ENCODE results near the gene GIT1. TPM values are rescaled to one million over a fixed set of nuclear protein-coding genes. Genes with fewer than 3 reads are reported as not detected.

GIT1 gene
- polyA plus RNA-seq, 1 donor from 2014 or later, result 20.5 TPM

DNA sequence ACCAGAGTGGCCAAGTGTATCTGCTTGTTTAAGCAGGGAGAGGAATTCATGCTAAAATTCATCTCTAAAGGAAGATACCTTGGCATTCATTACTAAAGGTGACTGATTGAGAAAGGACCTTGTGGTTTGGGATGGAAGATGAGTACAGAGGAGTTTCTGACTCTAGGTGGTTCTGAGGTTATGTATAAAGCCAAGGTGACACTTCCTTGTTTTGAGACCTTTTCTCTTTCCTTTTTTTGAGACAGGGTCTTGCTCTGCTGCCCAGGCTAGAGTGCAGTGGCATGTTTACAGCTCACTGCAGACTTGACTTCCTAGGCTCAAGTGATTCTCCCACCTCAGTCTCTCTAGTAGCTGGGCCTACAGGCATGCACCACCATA lies 31.7 kb downstream of the GIT1 start:
- Histone ChIP-seq H3K79me2 (replicated peaks; ENCODE audit: insufficient read depth, low read length) (no peaks in the 10 kb centered on the region), H3K4me2 (ENCODE audit: low read length) (no peak overlapping the region), H3K9ac (ENCODE audit: low read length) (no peak overlapping the region), H3F3A (ENCODE audit: insufficient read depth, low read length, poor library complexity, severe bottlenecking) (no peaks in the 10 kb centered on the region), H3K36me3 (ENCODE audit: insufficient read depth, low read length) (no peaks in the 10 kb centered on the region), H4K20me1 (ENCODE audit: insufficient read depth) (no peaks in the 10 kb centered on the region), H3K27me3 (ENCODE audit: insufficient read depth, low read depth, low read length) (no peaks in the 10 kb centered on the region), H3K4me3 (ENCODE audit: low read length) (no peak overlapping the region), H2AFZ (ENCODE audit: low read depth, low read length) (no peak overlapping the region), H3K9me3 (ENCODE audit: low read length) (no peaks in the 10 kb centered on the region), H3K27ac (ENCODE audit: low read length) (no peak overlapping the region), H3K9me2 (ENCODE audit: insufficient read depth, low read length) (no peaks in the 10 kb centered on the region)
- no peak for TF ChIP-seq SMC3 (conservative IDR thresholded peaks at IDR 0.05; ENCODE audit: poor library complexity)
- TF ChIP-seq EZH2 (IDR thresholded peaks at IDR 0.05; ENCODE audit: borderline replicate concordance, insufficient read depth, low read length, poor library complexity, severe bottlenecking), result no peak

DNA sequence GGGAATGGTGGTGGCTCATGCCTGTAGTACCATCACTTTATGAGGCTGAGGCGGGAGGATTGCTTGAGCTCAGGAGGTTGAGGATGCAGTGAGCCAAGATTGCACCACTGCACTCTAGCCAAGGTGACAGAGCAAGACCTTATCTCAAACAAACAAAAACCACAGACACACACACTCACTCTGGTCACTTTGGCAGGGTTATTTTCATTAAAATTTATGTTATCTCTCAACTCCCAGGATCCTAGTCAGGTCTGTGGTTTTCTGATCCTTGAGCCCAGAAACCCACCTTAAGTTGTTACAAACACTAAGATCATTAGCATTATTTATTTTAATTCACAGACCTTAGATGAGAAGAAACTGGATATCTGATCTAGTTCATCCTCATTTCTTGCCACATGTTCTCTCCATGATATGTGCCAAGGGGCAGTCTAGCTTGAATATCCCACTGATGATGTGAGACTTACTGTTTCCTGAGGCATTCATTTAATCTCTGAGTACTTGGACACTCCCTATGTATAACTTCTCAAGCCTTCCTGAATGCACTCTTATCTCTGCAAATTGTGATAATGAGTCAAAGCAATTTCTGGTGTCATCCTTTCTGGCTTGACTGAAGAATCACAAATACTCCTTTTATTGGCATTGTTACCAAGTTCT lies 32.2 kb downstream of the GIT1 start:
- Histone ChIP-seq H3K4me3 (ENCODE audit: low read length) (no peak overlapping the region), H3K9ac (ENCODE audit: low read length) (no peak overlapping the region), H2AFZ (ENCODE audit: low read depth, low read length) (no peak overlapping the region), H3K79me2 (replicated peaks; ENCODE audit: insufficient read depth, low read length) (no peaks in the 10 kb centered on the region), H3K9me3 (ENCODE audit: low read length) (no peaks in the 10 kb centered on the region), H3K9me2 (ENCODE audit: insufficient read depth, low read length) (no peaks in the 10 kb centered on the region), H3K27ac (ENCODE audit: low read length) (no peak overlapping the region), H3F3A (ENCODE audit: insufficient read depth, low read length, poor library complexity, severe bottlenecking) (no peaks in the 10 kb centered on the region), H4K20me1 (ENCODE audit: insufficient read depth) (no peaks in the 10 kb centered on the region), H3K36me3 (ENCODE audit: insufficient read depth, low read length) (no peaks in the 10 kb centered on the region), H3K4me2 (ENCODE audit: low read length) (no peak overlapping the region), H3K27me3 (ENCODE audit: insufficient read depth, low read depth, low read length) (no peaks in the 10 kb centered on the region)
- TF ChIP-seq, protein P1, sequence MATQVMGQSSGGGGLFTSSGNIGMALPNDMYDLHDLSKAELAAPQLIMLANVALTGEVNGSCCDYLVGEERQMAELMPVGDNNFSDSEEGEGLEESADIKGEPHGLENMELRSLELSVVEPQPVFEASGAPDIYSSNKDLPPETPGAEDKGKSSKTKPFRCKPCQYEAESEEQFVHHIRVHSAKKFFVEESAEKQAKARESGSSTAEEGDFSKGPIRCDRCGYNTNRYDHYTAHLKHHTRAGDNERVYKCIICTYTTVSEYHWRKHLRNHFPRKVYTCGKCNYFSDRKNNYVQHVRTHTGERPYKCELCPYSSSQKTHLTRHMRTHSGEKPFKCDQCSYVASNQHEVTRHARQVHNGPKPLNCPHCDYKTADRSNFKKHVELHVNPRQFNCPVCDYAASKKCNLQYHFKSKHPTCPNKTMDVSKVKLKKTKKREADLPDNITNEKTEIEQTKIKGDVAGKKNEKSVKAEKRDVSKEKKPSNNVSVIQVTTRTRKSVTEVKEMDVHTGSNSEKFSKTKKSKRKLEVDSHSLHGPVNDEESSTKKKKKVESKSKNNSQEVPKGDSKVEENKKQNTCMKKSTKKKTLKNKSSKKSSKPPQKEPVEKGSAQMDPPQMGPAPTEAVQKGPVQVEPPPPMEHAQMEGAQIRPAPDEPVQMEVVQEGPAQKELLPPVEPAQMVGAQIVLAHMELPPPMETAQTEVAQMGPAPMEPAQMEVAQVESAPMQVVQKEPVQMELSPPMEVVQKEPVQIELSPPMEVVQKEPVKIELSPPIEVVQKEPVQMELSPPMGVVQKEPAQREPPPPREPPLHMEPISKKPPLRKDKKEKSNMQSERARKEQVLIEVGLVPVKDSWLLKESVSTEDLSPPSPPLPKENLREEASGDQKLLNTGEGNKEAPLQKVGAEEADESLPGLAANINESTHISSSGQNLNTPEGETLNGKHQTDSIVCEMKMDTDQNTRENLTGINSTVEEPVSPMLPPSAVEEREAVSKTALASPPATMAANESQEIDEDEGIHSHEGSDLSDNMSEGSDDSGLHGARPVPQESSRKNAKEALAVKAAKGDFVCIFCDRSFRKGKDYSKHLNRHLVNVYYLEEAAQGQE (IDR thresholded peaks at IDR 0.05; ENCODE audit: borderline replicate concordance), result no peak
- TF ChIP-seq MXI1 (conservative IDR thresholded peaks at IDR 0.05; ENCODE audit: poor library complexity, severe bottlenecking) (no peak), RAD21 (conservative IDR thresholded peaks at IDR 0.05) (no peak), EZH2 (IDR thresholded peaks at IDR 0.05; ENCODE audit: borderline replicate concordance, insufficient read depth, low read length, poor library complexity, severe bottlenecking) (no peak), EP300 (conservative IDR thresholded peaks at IDR 0.05; ENCODE audit: poor library complexity, severe bottlenecking) (no peak), TAF1 (IDR thresholded peaks at IDR 0.05; ENCODE audit: low read depth) (no peak), SMC3 (conservative IDR thresholded peaks at IDR 0.05; ENCODE audit: poor library complexity) (no peak)

DNA sequence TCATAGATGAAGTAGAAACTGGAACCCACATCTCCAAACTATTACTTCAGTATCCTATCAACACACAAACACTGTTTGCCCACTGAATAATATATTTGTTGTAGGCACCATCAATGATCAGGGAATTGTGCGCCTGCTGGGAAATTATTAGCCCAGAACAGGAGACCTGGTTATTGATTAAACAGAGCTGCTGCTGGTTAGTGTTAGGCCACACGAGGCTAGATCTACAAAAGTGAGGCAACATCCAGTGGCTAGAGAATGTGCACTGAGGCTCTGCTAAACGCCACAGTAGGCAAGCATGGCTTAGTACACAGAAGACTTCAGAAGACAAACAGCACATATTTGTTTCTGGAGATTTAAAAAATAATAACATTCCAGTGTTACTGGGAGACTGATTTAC lies 33.6 kb downstream of the GIT1 start:
- TF ChIP-seq SMC3 (conservative IDR thresholded peaks at IDR 0.05; ENCODE audit: poor library complexity), result no peak
- TF ChIP-seq, protein P1 (IDR thresholded peaks at IDR 0.05; ENCODE audit: borderline replicate concordance), result no peak
- TF ChIP-seq MXI1 (conservative IDR thresholded peaks at IDR 0.05; ENCODE audit: poor library complexity, severe bottlenecking), result no peak
- TF ChIP-seq TAF1 (IDR thresholded peaks at IDR 0.05; ENCODE audit: low read depth), result no peak
- TF ChIP-seq POLR2AphosphoS5 (IDR thresholded peaks at IDR 0.05), result no peak
- no peak for TF ChIP-seq EZH2 (IDR thresholded peaks at IDR 0.05; ENCODE audit: borderline replicate concordance, insufficient read depth, low read length, poor library complexity, severe bottlenecking)

More for the DNA sequence above, 33.6 kb downstream of the GIT1 start:
- Histone ChIP-seq H4K20me1 (ENCODE audit: insufficient read depth) (no peaks in the 10 kb centered on the region), H3K9me3 (ENCODE audit: low read length) (no peaks in the 10 kb centered on the region), H3K4me3 (ENCODE audit: low read length) (no peak overlapping the region), H3K9me2 (ENCODE audit: insufficient read depth, low read length) (no peaks in the 10 kb centered on the region), H3K27me3 (ENCODE audit: insufficient read depth, low read depth, low read length) (no peaks in the 10 kb centered on the region), H3K27ac (ENCODE audit: low read length) (no peak overlapping the region), H3F3A (ENCODE audit: insufficient read depth, low read length, poor library complexity, severe bottlenecking) (no peaks in the 10 kb centered on the region), H3K9ac (ENCODE audit: low read length) (no peak overlapping the region), H3K79me2 (replicated peaks; ENCODE audit: insufficient read depth, low read length) (no peaks in the 10 kb centered on the region), H3K36me3 (ENCODE audit: insufficient read depth, low read length) (no peaks in the 10 kb centered on the region), H2AFZ (ENCODE audit: low read depth, low read length) (no peak overlapping the region), H3K4me2 (ENCODE audit: low read length) (no peak overlapping the region)

Measured in neural cell (in vitro differentiated cells).